Heart left ventricle (tissue), 16 donors: ENCODE data around the gene IL37. TPM values are rescaled to one million over a fixed set of nuclear protein-coding genes. Genes with fewer than 3 reads are reported as not detected.

Source experiments
- ATAC-seq, 4 donors: fragments of 200-7000 bp; cut with Tn5 transposase; one replicate each; pipeline ENCODE4 v1.9.1; 2020 to 2022; ENCODE audit warnings: moderate library complexity in 4 of 4, mild to moderate bottlenecking in 3 of 4, moderate number of reproducible peaks in 1 of 4
- DNase-seq, 5 donors: peaks; one replicate each; pipeline ENCODE4 v3.0.0-alpha.2; 2020
- H3K27ac ChIP-seq, 12 donors: fragments of 200-600 bp; sonication (generic) in 4 of 12; one replicate each; pipeline versions ENCODE4 v1.5.0 to v1.8.0; 2016 to 2022; ENCODE audit warnings: mild to moderate bottlenecking in 2 of 12
- H3K27me3 ChIP-seq, 9 donors: fragments of 200-600 bp; sonication (generic) in 2 of 9; one replicate each; pipeline versions ENCODE4 v1.5.1 to v1.8.0; 2016 to 2022; ENCODE audit warnings: mild to moderate bottlenecking in 3 of 9
- H3K36me3 ChIP-seq, 9 donors: fragments of 200-600 bp; sonication (generic) in 2 of 9; one replicate each; pipeline versions ENCODE4 v1.5.0 to v1.8.0; 2018 to 2022; ENCODE audit warnings: mild to moderate bottlenecking in 2 of 9
- H3K4me1 ChIP-seq, 12 donors: fragments of 200-600 bp; sonication (generic) in 4 of 12; one replicate each; pipeline versions ENCODE4 v1.5.0 to v1.8.0; 2016 to 2022; ENCODE audit warnings: mild to moderate bottlenecking in 3 of 12
- H3K4me3 ChIP-seq, 12 donors: fragments of 200-600 bp; sonication (generic) in 4 of 12; one replicate each; pipeline versions ENCODE4 v1.5.0 to v1.8.0; 2017 to 2022; ENCODE audit warnings: mild to moderate bottlenecking in 9 of 12, moderate library complexity in 4 of 12
- H3K9me3 ChIP-seq, 12 donors: fragments of 200-600 bp; sonication (generic) in 4 of 12; one replicate each; pipeline versions ENCODE4 v1.5.0 to v1.8.0; 2016 to 2022; ENCODE audit warnings: mild to moderate bottlenecking in 1 of 12
- POLR2A ChIP-seq, 2 donors: fragments of 450-650 bp; IDR thresholded peaks; one replicate each; pipeline ENCODE4 v1.6.1; 2017; ENCODE audit warnings: antibody characterized with exemption in 2 of 2, mild to moderate bottlenecking in 2 of 2, moderate library complexity in 2 of 2
- WGBS, 4 donors: extraction: QIAGEN DNeasy Blood & Tissue Kit in 2 of 4; methylation state at CpG; one replicate each; pipeline versions ENCODE4 v1.1.5 to v1.1.7; 2013 to 2018; 5-methylcytosine and 5-hydroxymethylcytosine counted together
- intact Hi-C, 10 donors: fragments of 100-400 bp; cut with DNase I; formaldehyde crosslinking; loops; one replicate each; pipeline versions ENCODE4 v1.11.1 to v1.14.2; 2022
- polyA plus RNA-seq, 2 donors: library from polyadenylated mRNA; stranded (reverse); fragments of 200-250 nt; gene quantifications; one replicate each; pipeline ENCODE4 v1.2.3, GENCODE V29; 2013
- total RNA-seq, 9 donors: library from RNA; depleted of rRNA in 2 of 9; stranded (reverse); fragments of >200 nt in 2 of 9; fragmentation: NEBNext Ultra II Directional in 3 of 9; extraction: Animal tissue kit (Norgen Biotek cat#: 25700) in 3 of 9; gene quantifications; one replicate each; pipeline versions ENCODE4 v1.1.0 to v1.2.4, GENCODE V29; 2016 to 2023
- TF ChIP-seq, protein P1 (sequence below), 12 donors: fragments of 200-600 bp; sonication (generic) in 4 of 12; IDR thresholded peaks; one replicate each; pipeline versions ENCODE4 v1.5.0 to v1.8.0; 2018 to 2022; ENCODE audit warnings: antibody characterized with exemption in 12 of 12, mild to moderate bottlenecking in 5 of 12
- donor health status: ischemic (EF 13 %, LVEDD 7.1; RV severe dilation, severe dysfunction).
- donor health status: healthy with polysubstance abuse.
- donor health status: DM: no; HTN: yes; CAD: no.
- donor health status: DM: no; HTN: no; CAD: no.
- donor health status: ischemic (EF 25% LVEDD 6.9; RV normal size, moderate dysfunction).
- donor health status: ischemic (EF 25% LVEDD 5.7; RV mildly dilated, moderate dysfunction).
- donor health status: healthy.
- donor health status: DM: yes; HTN: yes; CAD: no.
- donor health status: ischemic (EF 35%, LVEDD 5.7; RV mildly dilated, moderate dysfunction).
- donor health status: nonischemic (EF 11% LVEDD 7.7; RV severe dilation, severe dysfunction).
- donor health status: DM: yes; HTN: yes; CAD: no.
- donor health status: PGD.
- donor health status: ischemic (EF 29% LVEDD 5.4; RV normal size, mild dysfunction).
- donor health status: nonischemic (EF 23%, LVEDD 6.1; RV moderate dilation, normal function).

IL37 gene
- total and polyA plus RNA-seq, 11 donors, result not detected

DNA sequence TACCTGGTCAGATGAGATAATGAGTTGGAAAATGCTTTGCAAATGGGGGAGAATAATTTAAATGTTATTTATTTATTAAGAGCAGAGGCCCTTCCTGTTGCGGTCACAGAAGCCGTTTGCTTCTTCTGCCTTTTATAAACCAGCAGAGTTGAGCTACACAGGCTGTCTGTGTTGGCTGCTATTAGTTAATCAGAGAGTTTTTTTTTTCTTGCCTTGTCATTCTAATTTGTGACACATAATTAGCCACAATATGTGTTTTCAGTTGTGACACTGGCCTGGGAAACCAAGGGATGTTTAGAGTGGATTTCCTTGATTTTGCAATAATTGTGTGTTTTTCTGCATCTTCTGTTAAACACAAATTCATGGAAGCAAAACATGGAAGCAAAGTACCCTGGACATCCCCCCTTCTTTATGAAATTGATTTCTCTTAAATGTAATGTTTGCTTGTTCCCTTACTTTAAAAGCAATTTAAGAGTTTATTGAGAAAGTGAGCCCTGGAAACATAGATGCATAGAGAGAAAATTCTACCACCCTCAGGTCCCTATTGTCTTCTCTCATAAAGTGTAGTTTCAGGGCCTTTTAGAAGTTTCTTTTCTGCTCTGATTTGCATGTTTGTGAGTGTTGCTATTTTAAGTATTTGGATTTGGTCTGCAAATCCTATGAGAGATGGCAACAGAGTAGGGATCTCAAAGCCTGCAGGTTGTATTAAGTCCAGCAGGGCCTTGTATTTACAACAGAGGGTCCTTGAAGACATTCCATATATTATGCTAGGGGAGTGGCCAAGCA, 22.8 kb upstream of the IL37 start:
- ATAC-seq (no peak), DNase-seq (no peak)
- Histone ChIP-seq H3K4me1 (peaks cover 0 to 17% (median 0%) of the 10 kb centered on the region in 12 donors), H3K27me3 (peaks cover 0 to 9% (median 0%) of the 10 kb centered on the region in 9 donors), H3K27ac (no peak overlapping the region), H3K9me3 (no peaks in the 10 kb centered on the region), H3K4me3 (no peak overlapping the region), H3K36me3 (no peaks in the 10 kb centered on the region)
- no peak for TF ChIP-seq POLR2A (IDR thresholded peaks at IDR 0.05)
- TF ChIP-seq, protein P1, sequence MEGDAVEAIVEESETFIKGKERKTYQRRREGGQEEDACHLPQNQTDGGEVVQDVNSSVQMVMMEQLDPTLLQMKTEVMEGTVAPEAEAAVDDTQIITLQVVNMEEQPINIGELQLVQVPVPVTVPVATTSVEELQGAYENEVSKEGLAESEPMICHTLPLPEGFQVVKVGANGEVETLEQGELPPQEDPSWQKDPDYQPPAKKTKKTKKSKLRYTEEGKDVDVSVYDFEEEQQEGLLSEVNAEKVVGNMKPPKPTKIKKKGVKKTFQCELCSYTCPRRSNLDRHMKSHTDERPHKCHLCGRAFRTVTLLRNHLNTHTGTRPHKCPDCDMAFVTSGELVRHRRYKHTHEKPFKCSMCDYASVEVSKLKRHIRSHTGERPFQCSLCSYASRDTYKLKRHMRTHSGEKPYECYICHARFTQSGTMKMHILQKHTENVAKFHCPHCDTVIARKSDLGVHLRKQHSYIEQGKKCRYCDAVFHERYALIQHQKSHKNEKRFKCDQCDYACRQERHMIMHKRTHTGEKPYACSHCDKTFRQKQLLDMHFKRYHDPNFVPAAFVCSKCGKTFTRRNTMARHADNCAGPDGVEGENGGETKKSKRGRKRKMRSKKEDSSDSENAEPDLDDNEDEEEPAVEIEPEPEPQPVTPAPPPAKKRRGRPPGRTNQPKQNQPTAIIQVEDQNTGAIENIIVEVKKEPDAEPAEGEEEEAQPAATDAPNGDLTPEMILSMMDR (IDR thresholded peaks at IDR 0.05), result no peak
- WGBS, 4 donors, result 80 to 86% (median 81%) methylated on average over 2 of the region's 2 CpGs
- intact Hi-C loops, result loop anchor here in 4 of 10 donors (5.0 to 10.0 kb wide), 2 partner anchors 133 to 141 kb away; no protein-coding TSS in a partner anchor

GRCh38 chr2:112889976-112890375, 21.0 kb upstream of the IL37 start:
- H3K9me3 ChIP-seq, result no peaks in the 10 kb centered on the region
- intact Hi-C loops, result loop anchor here in 4 of 10 donors (5.0 to 10.0 kb wide), 2 partner anchors 135 to 143 kb away; no protein-coding TSS in a partner anchor
- H3K4me3 ChIP-seq, result no peak overlapping the region
- H3K27ac ChIP-seq, result no peak overlapping the region
- ATAC-seq (no peak), DNase-seq (no peak)
- TF ChIP-seq, protein P1 (IDR thresholded peaks at IDR 0.05), result no peak
- 97 to 98% (median 98%) methylated on average over 1 of the region's 1 CpG for WGBS, 4 donors
- no peaks in the 10 kb centered on the region for H3K36me3 ChIP-seq
- H3K27me3 ChIP-seq, result peaks cover 0 to 9% (median 0%) of the 10 kb centered on the region in 9 donors
- peaks cover 0 to 12% (median 0%) of the 10 kb centered on the region in 12 donors for H3K4me1 ChIP-seq

DNA sequence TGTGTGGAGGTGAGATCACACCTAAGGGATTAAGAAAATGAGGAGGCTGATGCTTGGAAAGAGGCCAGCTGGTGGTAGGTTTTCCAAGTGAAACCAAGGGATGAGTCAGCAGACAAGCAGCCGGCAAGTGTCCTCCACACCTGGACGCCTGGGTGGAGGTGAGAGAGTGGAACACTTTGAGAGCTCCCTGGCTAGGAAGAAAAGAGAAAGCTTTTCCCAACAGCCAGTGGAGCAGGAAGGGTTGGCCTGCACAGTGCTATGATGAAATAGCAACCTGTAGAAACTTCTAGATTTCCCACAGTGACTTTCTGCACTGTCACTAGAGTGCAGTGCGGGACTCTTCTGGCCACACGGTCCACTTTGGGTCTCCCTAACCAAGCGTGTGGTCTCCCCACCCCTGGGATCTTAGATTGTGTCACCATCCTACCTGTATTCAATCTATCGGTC, 19.6 kb upstream of the IL37 start:
- peaks cover 0 to 3% (median 0%) of the 10 kb centered on the region in 9 donors for H3K27me3 ChIP-seq
- H3K9me3 ChIP-seq, result no peaks in the 10 kb centered on the region
- WGBS, 4 donors, result 76 to 93% (median 87%) methylated on average over 6 of the region's 6 CpGs
- DNase-seq (no peak), ATAC-seq (no peak)
- H3K4me3 ChIP-seq, result no peak overlapping the region
- H3K4me1 ChIP-seq, result peaks cover 0 to 11% (median 0%) of the 10 kb centered on the region in 12 donors
- TF ChIP-seq, protein P1 (IDR thresholded peaks at IDR 0.05), result no peak
- intact Hi-C loops, result no loop called here
- H3K36me3 ChIP-seq, result no peaks in the 10 kb centered on the region
- H3K27ac ChIP-seq, result no peak overlapping the region

- H3K27me3 ChIP-seq, result peaks cover 0 to 7% (median 0%) of the 10 kb centered on the region in 9 donors
- no peak for ATAC-seq
- no peaks in the 10 kb centered on the region for H3K36me3 ChIP-seq
- no peak for TF ChIP-seq POLR2A (IDR thresholded peaks at IDR 0.05)
- H3K4me1 ChIP-seq, result no peaks in the 10 kb centered on the region
- H3K4me3 ChIP-seq, result no peak overlapping the region
- intact Hi-C loops, result no loop called here
- no peak for DNase-seq
- WGBS, 4 donors, result 77 to 90% (median 80%) methylated on average over 2 of the region's 2 CpGs
- no peaks in the 10 kb centered on the region for H3K9me3 ChIP-seq
- H3K27ac ChIP-seq, result no peak overlapping the region
Observed at GRCh38 chr2:112893752-112894151, 17.2 kb upstream of the IL37 start.
